ENCODE measurements around the gene PTPN6. TPM values are rescaled to one million over a fixed set of nuclear protein-coding genes. Genes with fewer than 3 reads are reported as not detected.

Gene PTPN6
- total RNA-seq, 1 experiment from 2014 or later, result 47.7 TPM

GRCh38 chr12:6959058-6959804, 8.1 kb downstream of the PTPN6 start:
- Histone ChIP-seq H3K4me1 (ENCODE audit: control insufficient read depth in 1 of 2, insufficient read depth in 2 of 2, low read length in 2 of 2) (peaks cover 15 to 32% of the 10 kb centered on the region in 2 experiments), H3K27ac (ENCODE audit: low read depth, low read length) (no peak overlapping the region), H3K27me3 (ENCODE audit: insufficient read depth, low read length) (no peaks in the 10 kb centered on the region), H3K9ac (ENCODE audit: low read length) (no peak overlapping the region), H3K36me3 (ENCODE audit: control insufficient read depth in 1 of 2, insufficient read depth in 2 of 2, low read length in 2 of 2) (no peaks in the 10 kb centered on the region; a peak in 1 of 4 replicates), H3K4me3 (replicated peaks in 1 of 2; ENCODE audit: low read depth in 1 of 2, low read length in 2 of 2) (no peak overlapping the region), H2AFZ (ENCODE audit: low read depth, low read length, poor library complexity, severe bottlenecking) (no peak overlapping the region), H4K20me1 (ENCODE audit: insufficient read depth) (no peaks in the 10 kb centered on the region), H3K9me2 (ENCODE audit: insufficient read depth) (no peaks in the 10 kb centered on the region), H3K9me3 (ENCODE audit: control insufficient read depth in 1 of 2, insufficient read depth in 1 of 2, low read depth in 1 of 2, low read length in 2 of 2) (no peaks in the 10 kb centered on the region), H3K79me2 (ENCODE audit: insufficient read depth, low read length) (peaks cover 13% of the 10 kb centered on the region), H3K4me2 (ENCODE audit: low read length) (no peak overlapping the region)
- RAD21 ChIA-PET (ENCODE audit: low non-redundant PET in 1 of 2, low total read pairs in 2 of 2, uncharacterized antibody in 2 of 2, unreplicated experiment in 2 of 2), result no interaction called here
- TF ChIP-seq FOSL1 (IDR thresholded peaks at IDR 0.05; ENCODE audit: low read depth) (no peak), POLR2A (IDR thresholded peaks at IDR 0.05; ENCODE audit: borderline replicate concordance, extremely low read depth, insufficient read depth, insufficient read length) (no peak), SP1 (IDR thresholded peaks at IDR 0.05; ENCODE audit: low read depth) (no peak), EGR1 (IDR thresholded peaks at IDR 0.05; ENCODE audit: low read depth) (no peak), TCF7L2 (IDR thresholded peaks at IDR 0.05; ENCODE audit: borderline replicate concordance, extremely low read depth, insufficient read depth, insufficient read length) (no peak), SRF (IDR thresholded peaks at IDR 0.05; ENCODE audit: low read depth) (no peak), YY1 (IDR thresholded peaks at IDR 0.05; ENCODE audit: extremely low read depth, insufficient replicate concordance, low read depth, low read length) (no peak), POLR2AphosphoS5 (IDR thresholded peaks at IDR 0.05; ENCODE audit: low read depth, low read length) (no peak), CBX3 (IDR thresholded peaks at IDR 0.05; ENCODE audit: low read depth) (no peak)
- TF ChIP-seq, protein P1, sequence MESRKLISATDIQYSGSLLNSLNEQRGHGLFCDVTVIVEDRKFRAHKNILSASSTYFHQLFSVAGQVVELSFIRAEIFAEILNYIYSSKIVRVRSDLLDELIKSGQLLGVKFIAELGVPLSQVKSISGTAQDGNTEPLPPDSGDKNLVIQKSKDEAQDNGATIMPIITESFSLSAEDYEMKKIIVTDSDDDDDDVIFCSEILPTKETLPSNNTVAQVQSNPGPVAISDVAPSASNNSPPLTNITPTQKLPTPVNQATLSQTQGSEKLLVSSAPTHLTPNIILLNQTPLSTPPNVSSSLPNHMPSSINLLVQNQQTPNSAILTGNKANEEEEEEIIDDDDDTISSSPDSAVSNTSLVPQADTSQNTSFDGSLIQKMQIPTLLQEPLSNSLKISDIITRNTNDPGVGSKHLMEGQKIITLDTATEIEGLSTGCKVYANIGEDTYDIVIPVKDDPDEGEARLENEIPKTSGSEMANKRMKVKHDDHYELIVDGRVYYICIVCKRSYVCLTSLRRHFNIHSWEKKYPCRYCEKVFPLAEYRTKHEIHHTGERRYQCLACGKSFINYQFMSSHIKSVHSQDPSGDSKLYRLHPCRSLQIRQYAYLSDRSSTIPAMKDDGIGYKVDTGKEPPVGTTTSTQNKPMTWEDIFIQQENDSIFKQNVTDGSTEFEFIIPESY (IDR thresholded peaks at IDR 0.05; ENCODE audit: extremely low read depth, insufficient replicate concordance, low read length), result no peak
- ATAC-seq (no peak), DNase-seq (ENCODE audit: low read depth, low spot score) (no peak)
- CTCF ChIA-PET, result interaction anchor here (6.0 kb wide), 1 partner anchor 14 kb away, joined by 101 read pairs; the partner anchor contains the start of genes C12orf57 and RNU7-1
- POLR2A ChIA-PET, result interaction anchor here (9.9 kb wide), 1 partner anchor 12 kb away, joined by 269 read pairs; the partner anchor contains the start of genes C12orf57 and RNU7-1
- no TSS peak for BruUV-seq (replicated peaks)
- intact Hi-C loops (cut with micrococcal nuclease), result no loop called here

Measured in HCT116 (cell line).